Cardiac fibroblast (primary cell): ENCODE data around the gene OLIG2.

Source experiments
- DNase-seq, 2 donors: peaks; one replicate each; pipeline versions ENCODE4 v3.0.0 to v3.0.0-alpha.2; 2010; ENCODE audit warnings: low read depth in 2 of 2
- H3K4me3 ChIP-seq, 2 donors: replicated peaks in 1 of 2; 1 replicate in 1 of 2; 2 replicates in 1 of 2; pipeline ENCODE4 v1.5.1; 2011; ENCODE audit warnings: low read depth in 2 of 2, low read length in 2 of 2, mild to moderate bottlenecking in 2 of 2, moderate library complexity in 1 of 2
- TF ChIP-seq, protein P1 (sequence below): IDR thresholded peaks from one replicate; pipeline ENCODE4 v1.5.1; 2011; ENCODE audit warnings: low read depth, mild to moderate bottlenecking, low read length, inconsistent platforms

OLIG2 gene

DNA sequence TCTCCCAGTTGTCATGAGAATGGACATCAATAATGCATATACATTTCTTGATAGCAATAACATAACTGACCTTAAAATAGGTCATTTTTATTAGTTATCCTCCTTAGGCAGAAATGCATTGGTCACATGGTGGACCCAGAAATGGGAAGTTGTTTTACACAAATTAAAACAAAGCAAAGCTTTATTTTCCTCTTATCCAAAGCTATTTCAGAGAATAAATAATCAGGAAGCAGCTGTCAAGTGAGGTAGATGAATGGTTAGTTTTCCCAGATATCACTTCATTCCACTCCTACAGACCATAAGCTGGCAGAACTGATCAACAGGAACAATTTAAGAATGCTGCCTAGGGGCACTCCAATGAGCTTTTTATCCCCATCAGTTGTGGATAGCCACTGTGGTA is 28.2 kb downstream of the OLIG2 start:
- H3K4me3 ChIP-seq = no peak overlapping the region
- no peak for DNase-seq
- TF ChIP-seq, protein P1, sequence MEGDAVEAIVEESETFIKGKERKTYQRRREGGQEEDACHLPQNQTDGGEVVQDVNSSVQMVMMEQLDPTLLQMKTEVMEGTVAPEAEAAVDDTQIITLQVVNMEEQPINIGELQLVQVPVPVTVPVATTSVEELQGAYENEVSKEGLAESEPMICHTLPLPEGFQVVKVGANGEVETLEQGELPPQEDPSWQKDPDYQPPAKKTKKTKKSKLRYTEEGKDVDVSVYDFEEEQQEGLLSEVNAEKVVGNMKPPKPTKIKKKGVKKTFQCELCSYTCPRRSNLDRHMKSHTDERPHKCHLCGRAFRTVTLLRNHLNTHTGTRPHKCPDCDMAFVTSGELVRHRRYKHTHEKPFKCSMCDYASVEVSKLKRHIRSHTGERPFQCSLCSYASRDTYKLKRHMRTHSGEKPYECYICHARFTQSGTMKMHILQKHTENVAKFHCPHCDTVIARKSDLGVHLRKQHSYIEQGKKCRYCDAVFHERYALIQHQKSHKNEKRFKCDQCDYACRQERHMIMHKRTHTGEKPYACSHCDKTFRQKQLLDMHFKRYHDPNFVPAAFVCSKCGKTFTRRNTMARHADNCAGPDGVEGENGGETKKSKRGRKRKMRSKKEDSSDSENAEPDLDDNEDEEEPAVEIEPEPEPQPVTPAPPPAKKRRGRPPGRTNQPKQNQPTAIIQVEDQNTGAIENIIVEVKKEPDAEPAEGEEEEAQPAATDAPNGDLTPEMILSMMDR = no peak

DNA sequence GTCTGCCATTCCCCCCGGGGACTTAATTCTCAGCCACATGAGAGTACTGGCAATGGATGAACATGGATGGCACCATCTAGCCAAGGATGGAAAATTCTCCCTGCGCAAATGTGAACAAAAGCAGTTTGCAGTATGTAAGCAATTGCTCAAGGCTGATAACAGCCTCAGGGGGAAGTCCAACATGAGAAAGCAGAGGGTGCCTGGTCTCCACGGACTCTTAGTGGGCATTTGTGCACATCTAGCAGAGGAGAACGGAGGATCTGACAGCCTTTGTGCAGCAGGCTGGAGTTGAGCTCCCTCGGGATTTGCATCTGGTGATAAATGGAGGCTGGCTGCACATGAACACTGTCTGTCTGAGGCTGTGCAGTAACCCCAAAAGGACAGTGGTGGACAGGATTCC is 30.3 kb downstream of the OLIG2 start:
- DNase-seq = no peak
- TF ChIP-seq, protein P1 = no peak
- no peak overlapping the region for H3K4me3 ChIP-seq

DNA sequence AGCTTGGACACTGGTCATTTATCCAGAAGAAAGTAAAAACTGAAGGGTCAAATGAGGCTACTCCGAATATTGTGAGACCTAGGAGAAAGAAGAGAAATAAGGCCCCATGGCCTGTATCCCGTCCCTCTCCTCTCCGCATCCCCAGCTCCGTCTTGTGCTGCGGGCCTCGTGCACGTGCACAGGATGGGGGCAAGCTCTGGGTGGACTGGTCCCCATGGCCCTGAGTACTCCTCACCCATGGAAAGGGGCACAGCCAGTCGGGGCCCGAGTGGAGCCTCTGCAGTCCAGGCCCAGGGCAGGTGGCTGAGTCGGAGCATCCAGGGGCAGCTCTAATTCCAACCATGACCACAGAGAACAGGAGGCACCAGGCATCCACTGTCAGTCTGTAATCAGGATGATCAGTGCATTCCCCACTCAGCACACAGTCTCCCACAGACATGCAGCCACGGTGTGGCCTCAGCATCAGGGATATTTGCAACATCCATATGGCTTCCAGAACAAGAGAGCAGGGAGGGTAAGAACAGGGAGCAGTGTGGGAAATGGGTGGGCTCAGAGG is 31.7 kb downstream of the OLIG2 start:
- TF ChIP-seq, protein P1 = no peak
- H3K4me3 ChIP-seq = no peak overlapping the region
- no peak for DNase-seq

DNA sequence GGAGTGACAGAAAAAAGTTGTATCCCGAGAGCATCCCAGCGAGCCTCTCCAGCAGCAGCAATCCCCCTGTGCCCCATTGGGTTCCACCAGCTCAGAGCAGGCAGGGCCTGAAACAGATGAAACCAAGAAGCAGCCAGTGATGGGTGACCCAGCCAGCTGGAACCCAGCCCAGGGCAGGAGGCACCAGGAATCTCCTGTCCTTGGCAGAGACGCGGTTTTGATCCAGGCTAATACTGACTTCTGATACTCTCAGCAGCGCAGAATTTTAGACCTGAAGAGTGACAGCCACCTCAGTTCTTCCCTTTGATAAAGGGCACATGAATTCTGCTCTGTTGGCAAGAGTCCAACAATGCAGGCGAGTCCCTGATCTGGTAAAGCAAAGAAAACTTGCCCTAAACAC is 32.8 kb downstream of the OLIG2 start:
- TF ChIP-seq, protein P1 = no peak
- no peak for DNase-seq
- H3K4me3 ChIP-seq = no peak overlapping the region

DNA sequence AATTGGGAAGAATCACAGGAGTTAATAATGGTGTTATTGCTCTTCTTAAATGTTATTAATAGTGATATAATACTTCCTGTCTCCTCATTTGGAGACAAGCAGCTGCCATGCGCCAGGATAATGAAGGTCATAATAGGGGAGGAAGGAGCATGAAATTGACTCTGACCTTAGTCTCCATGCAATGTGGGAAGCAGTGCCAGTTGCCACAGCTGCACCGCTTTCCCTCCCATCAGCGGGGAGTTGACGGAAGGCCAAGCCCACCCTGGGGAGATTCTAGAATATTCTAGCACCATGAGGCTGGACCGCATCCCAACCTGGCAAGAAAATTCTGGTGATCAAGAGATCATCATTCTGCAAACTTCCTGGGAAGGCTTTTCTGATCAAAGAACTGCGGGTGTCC is 33.2 kb downstream of the OLIG2 start:
- no peak overlapping the region for H3K4me3 ChIP-seq
- no peak for DNase-seq
- TF ChIP-seq, protein P1 = no peak

DNA sequence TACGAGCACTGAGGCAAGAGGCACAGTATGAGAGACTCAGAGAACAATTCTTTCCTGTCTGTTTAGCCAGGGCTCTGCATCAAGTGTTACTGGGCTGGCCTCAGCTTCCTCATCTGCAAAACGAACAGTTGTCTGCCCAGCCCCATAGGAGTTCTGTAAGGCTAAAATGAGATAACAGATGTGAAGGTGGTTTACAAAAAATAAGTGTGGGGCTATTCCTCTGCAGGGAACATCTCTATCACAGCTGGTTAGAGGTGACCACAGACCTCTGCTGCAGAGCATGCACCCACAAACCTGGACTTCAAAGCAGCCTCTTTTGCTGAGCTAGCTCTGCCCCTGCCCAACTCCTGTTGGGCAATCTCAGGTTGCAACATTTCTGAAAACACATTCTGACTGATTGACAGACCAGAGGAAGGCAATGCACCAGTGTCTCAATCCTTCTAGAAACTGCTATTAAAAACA is 33.7 kb downstream of the OLIG2 start:
- H3K4me3 ChIP-seq = no peak overlapping the region
- DNase-seq = no peak
- TF ChIP-seq, protein P1 = no peak

DNA sequence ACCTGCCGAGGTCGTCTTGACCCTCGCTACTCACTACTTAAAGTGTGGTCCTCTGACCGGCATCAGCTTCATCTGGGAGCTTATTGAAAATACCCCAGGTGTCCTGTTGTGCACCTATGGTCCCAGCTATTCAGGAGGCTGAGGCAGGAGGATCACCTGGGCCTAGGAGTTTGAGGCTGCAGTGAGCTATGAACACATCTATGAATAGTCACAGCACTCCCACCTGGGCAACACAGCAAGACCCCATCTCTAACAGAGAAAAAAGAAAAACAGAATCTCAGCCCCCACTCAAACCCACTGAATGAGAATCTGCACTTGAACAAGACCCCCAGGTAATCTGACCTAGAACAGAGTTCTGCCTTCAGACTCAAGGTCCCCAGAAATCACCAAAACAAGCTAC is 35.5 kb downstream of the OLIG2 start:
- TF ChIP-seq, protein P1 = no peak
- no peak overlapping the region for H3K4me3 ChIP-seq
- no peak for DNase-seq
